Fibroblast of lung (primary cell): ENCODE measurements around the gene ARHGEF11. TPM values are rescaled to one million over a fixed set of nuclear protein-coding genes. Genes with fewer than 3 reads are reported as not detected.
A peak's percentile ranks its signal among the peaks of the same experiment; 100 is the strongest.

Source experiments
- DNase-seq, 2 donors: peaks; one replicate each; pipeline versions ENCODE4 v3.0.0 to v3.0.0-alpha.2; 2010; ENCODE audit warnings: low read depth in 2 of 2
- H2AFZ ChIP-seq: 2 replicates; pipeline ENCODE4 v1.5.1; 2012; ENCODE audit warnings: low read length, control low read depth, inconsistent platforms
- H3K27ac ChIP-seq: 2 replicates; pipeline ENCODE4 v1.5.1; 2011; ENCODE audit warnings: low read length, control low read depth; ENCODE audit not compliant: insufficient read depth
- H3K27me3 ChIP-seq: 2 replicates; pipeline ENCODE4 v1.5.1; 2011; ENCODE audit warnings: mild to moderate bottlenecking, low read length; ENCODE audit not compliant: control insufficient read depth, insufficient read depth
- H3K36me3 ChIP-seq: 2 replicates; pipeline ENCODE4 v1.5.1; 2011; ENCODE audit warnings: low read length; ENCODE audit not compliant: control insufficient read depth, insufficient read depth
- H3K4me1 ChIP-seq: 2 replicates; pipeline ENCODE4 v1.5.1; 2011; ENCODE audit warnings: low read length; ENCODE audit not compliant: control insufficient read depth, insufficient read depth; ENCODE audit errors: extremely low read depth
- H3K4me2 ChIP-seq: 2 replicates; pipeline ENCODE4 v1.5.1; 2011; ENCODE audit warnings: low read length, control low read depth; ENCODE audit not compliant: insufficient read depth; ENCODE audit errors: extremely low read depth
- H3K4me3 ChIP-seq, 4 experiments: fragments of 200-600 bp in 1 of 4; sonication (generic) in 1 of 4; replicated peaks in 1 of 4; 2 replicates each; pipeline ENCODE4 v1.5.1; 2011 to 2016; ENCODE audit warnings: low read length in 4 of 4, low read depth in 3 of 4, mild to moderate bottlenecking in 3 of 4, control low read depth in 2 of 4, inconsistent platforms in 1 of 4, mixed read lengths in 1 of 4; ENCODE audit not compliant: insufficient read depth in 1 of 4; ENCODE audit errors: control extremely low read depth in 1 of 4
- H3K79me2 ChIP-seq: 2 replicates; pipeline ENCODE4 v1.5.1; 2012; ENCODE audit warnings: mild to moderate bottlenecking, low read length, inconsistent platforms; ENCODE audit not compliant: control insufficient read depth, insufficient read depth
- H3K9ac ChIP-seq: 2 replicates; pipeline ENCODE4 v1.5.1; 2011; ENCODE audit warnings: mild to moderate bottlenecking, low read length, control low read depth; ENCODE audit not compliant: insufficient read depth
- H3K9me3 ChIP-seq: 2 replicates; pipeline ENCODE4 v1.5.1; 2012; ENCODE audit warnings: low read depth, low read length; ENCODE audit not compliant: control insufficient read depth, insufficient read depth
- H4K20me1 ChIP-seq: 2 replicates; pipeline ENCODE4 v1.5.1; 2011; ENCODE audit warnings: low read length; ENCODE audit not compliant: control insufficient read depth, insufficient read depth; ENCODE audit errors: extremely low read depth
- CTCF ChIP-seq, 2 donors: IDR thresholded peaks in 1 of 2; conservative IDR thresholded peaks in 1 of 2; 1 replicate in 1 of 2; 2 replicates in 1 of 2; pipeline ENCODE4 v1.5.1; 2011 to 2012; ENCODE audit warnings: low read length in 2 of 2, control low read depth in 1 of 2, inconsistent platforms in 1 of 2, low read depth in 1 of 2, mild to moderate bottlenecking in 1 of 2
- EZH2 ChIP-seq: IDR thresholded peaks from 2 replicates; pipeline ENCODE4 v1.5.1; 2012; ENCODE audit warnings: low read length, control low read depth, mild to moderate bottlenecking; ENCODE audit errors: missing control alignments
- polyA plus RNA-seq, 2 donors: library from polyadenylated mRNA; depleted of rRNA in 1 of 2; stranded (reverse) in 1 of 2; unstranded in 1 of 2; fragments of >200 nt; gene quantifications; 2 replicates each; pipeline ENCODE4 v1.2.1, GENCODE V29; 2011 to 2012; ENCODE audit warnings: missing spikeins in 1 of 2
- total RNA-seq: library from RNA; depleted of rRNA; stranded (reverse); fragments of >200 nt; gene quantifications from 2 replicates; pipeline ENCODE4 v1.2.1, GENCODE V29; 2014

Gene ARHGEF11
- total and polyA plus RNA-seq, 2 donors (not counting 1 experiment from before 2014, with no cell fraction given), result 12.8 to 29.1 TPM

GRCh38 chr1:156908541-156908940 is 137.0 kb downstream of the ARHGEF11 start:
- Histone ChIP-seq H3K4me3 (no peak overlapping the region), H3K4me1 (peaks cover 34% of the 10 kb centered on the region), H3K27ac (no peak overlapping the region), H3K36me3 (peaks cover 41% of the 10 kb centered on the region), H2AFZ (no peak overlapping the region), H3K27me3 (no peaks in the 10 kb centered on the region), H3K4me2 (no peak overlapping the region), H3K79me2 (peaks cover 23% of the 10 kb centered on the region), H3K9me3 (no peaks in the 10 kb centered on the region), H4K20me1 (no peaks in the 10 kb centered on the region), H3K9ac (no peak overlapping the region)
- DNase-seq, result no peak
- TF ChIP-seq CTCF (conservative IDR thresholded peaks at IDR 0.05 in 1 of 2, IDR thresholded peaks at IDR 0.05 in 1 of 2; ENCODE audit: low read depth in 1 of 2, low read length in 2 of 2) (no peak), EZH2 (no peak)

GRCh38 chr1:156906206-156906906 is 139.2 kb downstream of the ARHGEF11 start:
- no peak overlapping the region for H2AFZ ChIP-seq
- H3K27ac ChIP-seq, result peak overlapping the region; percentile 34
- DNase-seq, result no peak
- H3K27me3 ChIP-seq, result no peaks in the 10 kb centered on the region
- no peak overlapping the region for H3K4me2 ChIP-seq
- H3K79me2 ChIP-seq, result peaks cover 43% of the 10 kb centered on the region
- H3K4me3 ChIP-seq, result no peak overlapping the region
- peaks cover 37% of the 10 kb centered on the region for H3K36me3 ChIP-seq
- peaks cover 42% of the 10 kb centered on the region for H3K4me1 ChIP-seq
- no peaks in the 10 kb centered on the region for H3K9me3 ChIP-seq
- H3K9ac ChIP-seq, result no peak overlapping the region
- TF ChIP-seq CTCF (conservative IDR thresholded peaks at IDR 0.05 in 1 of 2, IDR thresholded peaks at IDR 0.05 in 1 of 2; ENCODE audit: low read depth in 1 of 2, low read length in 2 of 2) (no peak), EZH2 (no peak)
- no peaks in the 10 kb centered on the region for H4K20me1 ChIP-seq

- no peaks in the 10 kb centered on the region for H3K27me3 ChIP-seq
- TF ChIP-seq CTCF (conservative IDR thresholded peaks at IDR 0.05 in 1 of 2, IDR thresholded peaks at IDR 0.05 in 1 of 2; ENCODE audit: low read depth in 1 of 2, low read length in 2 of 2) (no peak), EZH2 (no peak)
- no peak for DNase-seq
- peaks cover 47% of the 10 kb centered on the region for H3K4me1 ChIP-seq
- no peak overlapping the region for H3K27ac ChIP-seq
- H3K4me2 ChIP-seq, result no peak overlapping the region
- peaks cover 50% of the 10 kb centered on the region for H3K79me2 ChIP-seq
- H4K20me1 ChIP-seq, result no peaks in the 10 kb centered on the region
- H3K9ac ChIP-seq, result no peak overlapping the region
- no peak overlapping the region for H3K4me3 ChIP-seq
- H3K9me3 ChIP-seq, result no peaks in the 10 kb centered on the region
- H2AFZ ChIP-seq, result no peak overlapping the region
- H3K36me3 ChIP-seq, result peaks cover 36% of the 10 kb centered on the region
Measured at GRCh38 chr1:156905651-156906050, 139.9 kb downstream of the ARHGEF11 start.
